ENCODE data around the gene SPATA31D4. TPM values are rescaled to one million over a fixed set of nuclear protein-coding genes. Genes with fewer than 3 reads are reported as not detected.
"Not testable (repeated sequence)": the region's sequence is repeated elsewhere in the genome, so short reads cannot be mapped to it uniquely, and the experiment has no call there.

SPATA31D4 gene
- total RNA-seq (2022): not detected in 2 replicates
- Bru-seq, nascent RNA: not detected
- BruChase-seq, experiment 1, labeled RNA remaining after a 6-hour chase: not detected
- not detected for BruChase-seq, experiment 2, labeled RNA remaining after a 2-hour chase
- long read RNA-seq: 0 reads

DNA sequence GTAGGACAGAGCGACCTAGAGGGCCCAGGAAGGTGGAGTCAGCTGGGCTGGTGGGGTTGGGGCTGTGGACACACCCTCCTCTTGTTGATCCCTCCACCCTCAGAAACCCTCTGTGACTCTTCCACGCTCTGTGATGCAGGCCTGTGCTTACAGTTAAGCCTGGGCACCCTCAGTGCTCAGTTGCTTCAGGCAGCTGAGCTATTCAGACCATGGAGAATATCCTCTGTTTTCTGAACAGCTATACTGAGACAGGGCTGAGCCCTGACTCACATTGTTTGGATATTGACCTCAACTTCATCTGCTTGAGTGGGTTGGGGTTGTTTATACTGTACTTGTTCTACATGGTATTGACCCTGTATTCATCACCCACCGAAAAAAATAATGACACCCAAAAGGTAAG, at the start of gene SPATA31D4:
Gene SPATA31D4, plus strand, starts transcription at position 124 of the 400 bp plus-strand sequence. Its CDS starts 86 bp downstream, at position 210.
- H3K27me3 Mint-ChIP-seq (ENCODE audit: insufficient read depth, unreplicated experiment); CTCF ChIA-PET; POLR2A ChIA-PET: not testable (repeated sequence)

DNA sequence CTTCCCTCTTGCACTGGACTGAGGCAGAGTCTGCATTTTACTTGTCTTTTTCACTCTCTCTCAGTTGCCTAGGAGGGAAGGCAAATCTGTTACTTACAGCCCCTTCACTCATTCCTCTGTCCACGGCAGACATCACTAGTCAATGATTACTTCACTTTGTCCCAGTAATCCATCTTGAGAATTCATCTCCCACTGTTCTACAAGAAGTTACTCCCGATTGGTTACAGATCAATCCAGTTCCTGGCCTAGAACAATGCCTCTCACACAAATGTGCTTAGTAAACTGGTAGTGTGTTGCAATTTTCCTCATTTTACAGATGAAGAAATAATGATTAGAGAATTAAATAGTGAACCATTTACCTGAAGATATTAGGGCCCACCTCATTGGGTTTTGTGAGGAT, 49.7 kb upstream of the SPATA31D4 start:
- Mint-ChIP-seq H3K36me3 (ENCODE audit: insufficient read depth, unreplicated experiment) (no peaks in the 10 kb centered on the region), H3K4me1 (ENCODE audit: insufficient read depth, unreplicated experiment) (peaks cover 10% of the 10 kb centered on the region), H3K4me3 (ENCODE audit: unreplicated experiment) (no peak overlapping the region), H3K9me3 (ENCODE audit: unreplicated experiment) (no peaks in the 10 kb centered on the region), H3K27ac (ENCODE audit: low read depth, unreplicated experiment) (no peak overlapping the region), H3K27me3 (ENCODE audit: insufficient read depth, unreplicated experiment) (no peaks in the 10 kb centered on the region)
- intact Hi-C loops (cut with micrococcal nuclease): no loop called here
- CTCF ChIA-PET: interaction anchor here (0.7 kb wide), 1 partner anchor 17 kb away, joined by 3 read pairs; no protein-coding TSS in a partner anchor
- POLR2A ChIA-PET: no interaction called here
- BruUV-seq (replicated peaks): no TSS peak
- TF ChIP-seq, protein P1, sequence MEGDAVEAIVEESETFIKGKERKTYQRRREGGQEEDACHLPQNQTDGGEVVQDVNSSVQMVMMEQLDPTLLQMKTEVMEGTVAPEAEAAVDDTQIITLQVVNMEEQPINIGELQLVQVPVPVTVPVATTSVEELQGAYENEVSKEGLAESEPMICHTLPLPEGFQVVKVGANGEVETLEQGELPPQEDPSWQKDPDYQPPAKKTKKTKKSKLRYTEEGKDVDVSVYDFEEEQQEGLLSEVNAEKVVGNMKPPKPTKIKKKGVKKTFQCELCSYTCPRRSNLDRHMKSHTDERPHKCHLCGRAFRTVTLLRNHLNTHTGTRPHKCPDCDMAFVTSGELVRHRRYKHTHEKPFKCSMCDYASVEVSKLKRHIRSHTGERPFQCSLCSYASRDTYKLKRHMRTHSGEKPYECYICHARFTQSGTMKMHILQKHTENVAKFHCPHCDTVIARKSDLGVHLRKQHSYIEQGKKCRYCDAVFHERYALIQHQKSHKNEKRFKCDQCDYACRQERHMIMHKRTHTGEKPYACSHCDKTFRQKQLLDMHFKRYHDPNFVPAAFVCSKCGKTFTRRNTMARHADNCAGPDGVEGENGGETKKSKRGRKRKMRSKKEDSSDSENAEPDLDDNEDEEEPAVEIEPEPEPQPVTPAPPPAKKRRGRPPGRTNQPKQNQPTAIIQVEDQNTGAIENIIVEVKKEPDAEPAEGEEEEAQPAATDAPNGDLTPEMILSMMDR (IDR thresholded peaks at IDR 0.05; ENCODE audit: unreplicated experiment): no peak
- DNase-seq (ENCODE audit: unreplicated experiment): no peak

More for the DNA sequence above, at the start of gene SPATA31D4:
- BruUV-seq (replicated peaks); intact Hi-C loops (cut with micrococcal nuclease); H3K27ac Mint-ChIP-seq (ENCODE audit: low read depth, unreplicated experiment); H3K4me3 Mint-ChIP-seq (ENCODE audit: unreplicated experiment); H3K36me3 Mint-ChIP-seq (ENCODE audit: insufficient read depth, unreplicated experiment); H3K9me3 Mint-ChIP-seq (ENCODE audit: unreplicated experiment); H3K4me1 Mint-ChIP-seq (ENCODE audit: insufficient read depth, unreplicated experiment); DNase-seq (ENCODE audit: unreplicated experiment): not testable (repeated sequence)

DNA sequence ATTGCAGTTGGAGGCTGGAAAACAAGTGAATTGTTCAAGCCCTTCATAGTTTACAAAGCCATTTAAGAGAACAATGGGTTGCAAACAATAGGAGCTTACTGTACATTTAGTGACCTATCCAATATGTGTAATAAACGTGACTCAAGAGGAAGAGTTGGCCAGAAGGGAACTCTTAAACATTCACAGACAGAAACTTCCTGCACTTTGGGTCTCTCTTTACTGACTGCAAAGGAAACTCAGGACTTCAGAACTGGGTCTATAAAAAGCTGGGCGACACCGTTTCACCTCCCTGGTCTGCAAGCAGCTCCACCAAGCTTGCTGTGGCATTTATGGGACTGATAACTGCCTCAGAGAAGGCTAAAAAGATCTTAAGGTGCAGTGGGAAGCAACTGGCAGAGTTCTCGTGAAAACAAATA, 48.7 kb upstream of the SPATA31D4 start:
- no peaks in the 10 kb centered on the region for H3K9me3 Mint-ChIP-seq (ENCODE audit: unreplicated experiment)
- TF ChIP-seq, protein P1 (IDR thresholded peaks at IDR 0.05; ENCODE audit: unreplicated experiment): no peak
- intact Hi-C loops (cut with micrococcal nuclease): no loop called here
- POLR2A ChIA-PET: interaction anchor here (1.4 kb wide), 1 partner anchor 10 kb away, joined by 4 read pairs; no protein-coding TSS in a partner anchor
- BruUV-seq (replicated peaks): no TSS peak
- H3K27ac Mint-ChIP-seq (ENCODE audit: low read depth, unreplicated experiment): no peak overlapping the region
- CTCF ChIA-PET: no interaction called here
- peaks cover 8% of the 10 kb centered on the region for H3K4me1 Mint-ChIP-seq (ENCODE audit: insufficient read depth, unreplicated experiment)
- DNase-seq (ENCODE audit: unreplicated experiment): no peak
- H3K4me3 Mint-ChIP-seq (ENCODE audit: unreplicated experiment): no peak overlapping the region
- no peaks in the 10 kb centered on the region for H3K36me3 Mint-ChIP-seq (ENCODE audit: insufficient read depth, unreplicated experiment)
- no peaks in the 10 kb centered on the region for H3K27me3 Mint-ChIP-seq (ENCODE audit: insufficient read depth, unreplicated experiment)

DNA sequence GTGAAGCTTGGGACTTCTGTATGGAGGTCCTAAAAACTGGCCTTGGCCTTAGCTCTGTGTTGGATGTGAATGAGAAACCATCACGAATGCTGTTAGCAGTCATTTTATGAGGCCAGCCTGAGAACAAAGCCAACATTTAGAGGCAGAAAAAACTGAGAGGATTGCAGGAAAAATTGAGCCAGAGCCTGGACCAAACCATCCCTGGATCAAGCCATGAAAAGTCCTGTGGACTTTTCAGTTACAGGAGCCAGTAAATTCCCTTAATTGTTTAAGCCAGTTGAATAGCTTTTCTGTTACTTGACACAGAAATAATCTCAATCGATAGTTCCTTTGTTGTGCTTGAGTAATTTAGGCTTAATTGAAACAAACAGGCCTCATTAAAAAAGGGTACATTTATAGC, 42.6 kb upstream of the SPATA31D4 start:
- intact Hi-C loops (cut with micrococcal nuclease): no loop called here
- peaks cover 5% of the 10 kb centered on the region for H3K4me1 Mint-ChIP-seq (ENCODE audit: insufficient read depth, unreplicated experiment)
- POLR2A ChIA-PET: interaction anchor here (2.1 kb wide), 1 partner anchor 10 kb away, joined by 8 read pairs; no protein-coding TSS in a partner anchor
- peaks cover 4% of the 10 kb centered on the region for H3K36me3 Mint-ChIP-seq (ENCODE audit: insufficient read depth, unreplicated experiment)
- CTCF ChIA-PET: interaction anchor here (0.6 kb wide), 2 partner anchors 176 to 406 kb away, joined by 3 read pairs; no protein-coding TSS in a partner anchor
- H3K27ac Mint-ChIP-seq (ENCODE audit: low read depth, unreplicated experiment): no peak overlapping the region
- DNase-seq (ENCODE audit: unreplicated experiment): no peak
- no TSS peak for BruUV-seq (replicated peaks)
- TF ChIP-seq, protein P1 (IDR thresholded peaks at IDR 0.05; ENCODE audit: unreplicated experiment): no peak
- H3K27me3 Mint-ChIP-seq (ENCODE audit: insufficient read depth, unreplicated experiment): no peaks in the 10 kb centered on the region
- no peaks in the 10 kb centered on the region for H3K9me3 Mint-ChIP-seq (ENCODE audit: unreplicated experiment)
- no peak overlapping the region for H3K4me3 Mint-ChIP-seq (ENCODE audit: unreplicated experiment)

Measured in MCF 10A (cell line).